H1 (cell line): Measurements from ENCODE around the gene COL25A1. TPM values are rescaled to one million over a fixed set of nuclear protein-coding genes. Genes with fewer than 3 reads are reported as not detected.

Experiments used
- CTCF ChIA-PET: fragments of 300-600 bp; sonication (Branson Sonifier 250); formaldehyde crosslinking; loops from one replicate; lab custom pipeline; 2021; ENCODE audit not compliant: partially characterized antibody; lab: Charles Lee
- POLR2A ChIA-PET: fragments of 300-600 bp; sonication (Branson Sonifier 250); formaldehyde crosslinking; loops from one replicate; lab custom pipeline; 2021; ENCODE audit warnings: inconsistent platforms; ENCODE audit not compliant: partially characterized antibody; lab: Charles Lee
- DNase-seq, 2 experiments: peaks; one replicate each; pipeline versions ENCODE4 v3.0.0 to v3.0.0-alpha.2; 2010 to 2022; ENCODE audit warnings: low spot score in 2 of 2, low read depth in 1 of 2, mixed read lengths in 1 of 2
- FAIRE-seq: peaks from 2 replicates; lab custom pipeline; 2011; peaks lifted over from hg19 to GRCh38; lab: Jason Lieb, UNC
- H2AFZ ChIP-seq: 2 replicates; pipeline ENCODE4 v1.8.1; 2012; ENCODE audit warnings: low read length, inconsistent platforms
- H2AK5ac ChIP-seq: 2 replicates; pipeline ENCODE4 v1.6.1; 2013; ENCODE audit warnings: low read depth, low read length
- H2BK120ac ChIP-seq: replicated peaks from 2 replicates; pipeline ENCODE3; 2013; ENCODE audit warnings: low read depth, low read length, inconsistent platforms
- H2BK12ac ChIP-seq: 2 replicates; pipeline ENCODE4 v1.6.1; 2013; ENCODE audit warnings: low read depth, low read length
- H2BK15ac ChIP-seq: 2 replicates; pipeline ENCODE4 v1.6.1; 2013; ENCODE audit warnings: low read length
- H2BK20ac ChIP-seq: 2 replicates; pipeline ENCODE4 v1.6.1; 2013; ENCODE audit warnings: low read length
- H2BK5ac ChIP-seq: 2 replicates; pipeline ENCODE4 v1.6.1; 2013; ENCODE audit warnings: low read depth, low read length
- H3K14ac ChIP-seq: 2 replicates; pipeline ENCODE4 v1.6.1; 2013; ENCODE audit warnings: inconsistent platforms; ENCODE audit not compliant: insufficient read length
- H3K18ac ChIP-seq: 2 replicates; pipeline ENCODE4 v1.6.1; 2013; ENCODE audit warnings: low read length; ENCODE audit errors: extremely low read depth
- H3K23ac ChIP-seq: 2 replicates; pipeline ENCODE4 v1.6.1; 2013; ENCODE audit warnings: inconsistent platforms; ENCODE audit not compliant: insufficient read length
- H3K23me2 ChIP-seq: 2 replicates; pipeline ENCODE4 v1.6.1; 2013; ENCODE audit warnings: low read depth, low read length
- H3K27ac ChIP-seq: 2 replicates; pipeline ENCODE4 v1.6.1; 2011; ENCODE audit warnings: low read depth, low read length, inconsistent platforms
- H3K27me3 ChIP-seq, 4 experiments: replicated peaks in 1 of 4; 1 replicate in 1 of 4; 2 replicates in 3 of 4; pipeline versions ENCODE4 v1.6.1 to v1.8.1; 2011 to 2013; ENCODE audit warnings: low read length in 3 of 4, mild to moderate bottlenecking in 3 of 4, inconsistent platforms in 2 of 4, mixed read lengths in 2 of 4, moderate library complexity in 1 of 4; ENCODE audit not compliant: control insufficient read depth in 3 of 4, insufficient read depth in 3 of 4; ENCODE audit errors: extremely low read depth in 1 of 4
- H3K36me3 ChIP-seq, 4 experiments: 2 replicates each; pipeline versions ENCODE4 v1.6.1 to v1.8.1; 2011 to 2013; ENCODE audit warnings: mild to moderate bottlenecking in 4 of 4, low read length in 3 of 4, moderate library complexity in 2 of 4, control low read depth in 1 of 4, inconsistent platforms in 1 of 4; ENCODE audit not compliant: insufficient read depth in 4 of 4, control insufficient read depth in 2 of 4
- H3K4ac ChIP-seq: replicated peaks from 2 replicates; pipeline ENCODE3; 2013; ENCODE audit warnings: low read length, low read depth, mixed read lengths, inconsistent platforms; ENCODE audit not compliant: insufficient read length
- H3K4me1 ChIP-seq, 4 experiments: replicated peaks in 1 of 4; 1 replicate in 1 of 4; 2 replicates in 3 of 4; pipeline versions ENCODE4 v1.6.1 to v1.8.1; 2011 to 2013; ENCODE audit warnings: low read length in 3 of 4, inconsistent platforms in 2 of 4, mixed read lengths in 1 of 4; ENCODE audit not compliant: insufficient read depth in 4 of 4, control insufficient read depth in 3 of 4
- H3K4me2 ChIP-seq, 2 experiments: 2 replicates each; pipeline versions ENCODE4 v1.6.1 to v1.8.1; 2011 to 2013; ENCODE audit warnings: low read depth in 2 of 2, low read length in 2 of 2, control low read depth in 1 of 2, inconsistent platforms in 1 of 2, mild to moderate bottlenecking in 1 of 2; ENCODE audit not compliant: insufficient read depth in 1 of 2
- H3K4me3 ChIP-seq, 4 experiments: fragments of 200-600, 300-600 bp in 1 of 4; sonication (generic), shearing (Covaris generic), sonication (Bioruptor Twin) in 1 of 4; 2 replicates each; pipeline versions ENCODE4 v1.5.1 to v1.8.1; 2011 to 2016; ENCODE audit warnings: low read length in 4 of 4, low read depth in 3 of 4, control low read depth in 2 of 4, inconsistent platforms in 2 of 4, mild to moderate bottlenecking in 2 of 4, mixed read lengths in 1 of 4, moderate library complexity in 1 of 4; ENCODE audit not compliant: insufficient read depth in 2 of 4; ENCODE audit errors: extremely low read depth in 1 of 4
- H3K56ac ChIP-seq: replicated peaks from 2 replicates; pipeline ENCODE3; 2013; ENCODE audit warnings: low read depth, mild to moderate bottlenecking, mixed read lengths, low read length, inconsistent platforms; ENCODE audit not compliant: insufficient read length
- H3K79me1 ChIP-seq: 2 replicates; pipeline ENCODE4 v1.6.1; 2013; ENCODE audit warnings: low read depth, low read length, control low read depth
- H3K79me2 ChIP-seq, 2 experiments: 2 replicates each; pipeline versions ENCODE4 v1.6.1 to v1.8.1; 2012 to 2013; ENCODE audit warnings: low read length in 2 of 2, mild to moderate bottlenecking in 2 of 2, inconsistent platforms in 1 of 2; ENCODE audit not compliant: insufficient read depth in 2 of 2, control insufficient read depth in 1 of 2
- H3K9ac ChIP-seq, 4 experiments: replicated peaks in 1 of 4; 1 replicate in 1 of 4; 2 replicates in 3 of 4; pipeline versions ENCODE4 v1.6.1 to v1.8.1; 2011 to 2013; ENCODE audit warnings: low read depth in 3 of 4, low read length in 3 of 4, control low read depth in 2 of 4, mild to moderate bottlenecking in 2 of 4, moderate library complexity in 2 of 4, inconsistent platforms in 1 of 4; ENCODE audit errors: extremely low read depth in 1 of 4
- H3K9me3 ChIP-seq, 2 experiments: 2 replicates each; pipeline versions ENCODE4 v1.6.1 to v1.8.1; 2012 to 2013; ENCODE audit warnings: mild to moderate bottlenecking in 2 of 2, moderate library complexity in 2 of 2, control low read depth in 1 of 2, inconsistent platforms in 1 of 2, low read depth in 1 of 2, low read length in 1 of 2, mixed read lengths in 1 of 2; ENCODE audit not compliant: insufficient read depth in 2 of 2
- H4K20me1 ChIP-seq, 2 experiments: replicated peaks in 1 of 2; 2 replicates each; pipeline versions ENCODE3 to v1.8.1; 2011 to 2013; ENCODE audit warnings: inconsistent platforms in 2 of 2, low read length in 2 of 2, mild to moderate bottlenecking in 1 of 2; ENCODE audit not compliant: insufficient read depth in 2 of 2, control insufficient read depth in 1 of 2
- H4K5ac ChIP-seq: 2 replicates; pipeline ENCODE4 v1.6.1; 2013; ENCODE audit warnings: low read length, low read depth, mixed read lengths, inconsistent platforms; ENCODE audit not compliant: insufficient read length
- H4K8ac ChIP-seq: 2 replicates; pipeline ENCODE4 v1.8.0; 2013; ENCODE audit warnings: mild to moderate bottlenecking, moderate library complexity, low read length, inconsistent platforms; ENCODE audit not compliant: insufficient read depth; ENCODE audit errors: extremely low read depth
- H4K91ac ChIP-seq: replicated peaks from 2 replicates; pipeline ENCODE3; 2013; ENCODE audit warnings: low read length, mixed read lengths, inconsistent platforms; ENCODE audit not compliant: insufficient read length
- ATF2 ChIP-seq: IDR thresholded peaks from 2 replicates; pipeline ENCODE4 v1.6.1; 2012; ENCODE audit warnings: low read length, inconsistent platforms
- CEBPB ChIP-seq: IDR thresholded peaks from 2 replicates; pipeline ENCODE4 v1.6.1; 2012; ENCODE audit warnings: low read depth, low read length
- CHD1 ChIP-seq: IDR thresholded peaks from 2 replicates; pipeline ENCODE4 v1.6.1; 2012; ENCODE audit warnings: low read depth, low read length, improper control_type of control experiment
- CHD2 ChIP-seq: IDR thresholded peaks from 2 replicates; pipeline ENCODE4 v1.6.1; 2012; ENCODE audit warnings: low read length, improper control_type of control experiment
- E2F6 ChIP-seq: IDR thresholded peaks from 2 replicates; pipeline ENCODE4 v1.6.1; 2012; ENCODE audit warnings: inconsistent platforms
- NANOG ChIP-seq: IDR thresholded peaks from 2 replicates; pipeline ENCODE4 v1.6.1; 2011; ENCODE audit warnings: low read length, low read depth, mild to moderate bottlenecking, inconsistent platforms; ENCODE audit not compliant: insufficient read depth, poor library complexity, severe bottlenecking
- NRF1 ChIP-seq: IDR thresholded peaks from 2 replicates; pipeline ENCODE4 v1.6.1; 2011; ENCODE audit warnings: mild to moderate bottlenecking, low read depth, low read length, improper control_type of control experiment
- PHF8 ChIP-seq: fragments of 200-600 bp; sonication (generic); conservative IDR thresholded peaks from 2 replicates; pipeline ENCODE4 v1.7.1; 2012; ENCODE audit warnings: low read depth, mild to moderate bottlenecking, inconsistent platforms, low read length, moderate library complexity
- RFX5 ChIP-seq: IDR thresholded peaks from 2 replicates; pipeline ENCODE4 v1.6.1; 2011; ENCODE audit warnings: low read depth, low read length, improper control_type of control experiment, borderline replicate concordance
- SP2 ChIP-seq: IDR thresholded peaks from 2 replicates; pipeline ENCODE4 v1.6.1; 2012; ENCODE audit warnings: mild to moderate bottlenecking, low read length, inconsistent platforms
- SP4 ChIP-seq: IDR thresholded peaks from 2 replicates; pipeline ENCODE4 v1.6.1; 2012; ENCODE audit warnings: low read length, inconsistent platforms
- SRF ChIP-seq: IDR thresholded peaks from 2 replicates; pipeline ENCODE4 v1.6.1; 2011; ENCODE audit warnings: mild to moderate bottlenecking, low read depth, low read length, moderate library complexity
- TBP ChIP-seq: IDR thresholded peaks from 2 replicates; pipeline ENCODE4 v1.6.1; 2011; ENCODE audit warnings: low read depth, low read length, improper control_type of control experiment
- ZNF274 ChIP-seq: IDR thresholded peaks from 2 replicates; pipeline ENCODE4 v1.7.0; 2012; ENCODE audit warnings: low read length, borderline replicate concordance; ENCODE audit errors: extremely low read depth
- polyA plus RNA-seq, 7 experiments: library from polyadenylated mRNA; depleted of rRNA in 3 of 7; stranded (reverse) in 5 of 7; unstranded in 2 of 7; fragments of >200 nt in 5 of 7; fragments of 200-250 nt in 2 of 7; gene quantifications; 1 replicate in 5 of 7; 2 replicates in 1 of 7; 4 replicates in 1 of 7; pipeline versions ENCODE4 v1.2.1 to v1.2.3, GENCODE V29; 2011 to 2013; ENCODE audit warnings: missing spikeins in 2 of 7, mixed read lengths in 2 of 7
- total RNA-seq: library from RNA; stranded (reverse); fragmentation: NEBNext Ultra II Directional; extraction: Animal tissue kit (Norgen Biotek cat#: 25700); gene quantifications from 2 replicates; pipeline ENCODE4 v1.2.1, GENCODE V29; 2021

Gene COL25A1
- total and polyA plus RNA-seq, 2 of the 8 experiments (the other 6 are each of a cell fraction or from before 2014, with no cell fraction given): 1.1 to 8.3 TPM

DNA sequence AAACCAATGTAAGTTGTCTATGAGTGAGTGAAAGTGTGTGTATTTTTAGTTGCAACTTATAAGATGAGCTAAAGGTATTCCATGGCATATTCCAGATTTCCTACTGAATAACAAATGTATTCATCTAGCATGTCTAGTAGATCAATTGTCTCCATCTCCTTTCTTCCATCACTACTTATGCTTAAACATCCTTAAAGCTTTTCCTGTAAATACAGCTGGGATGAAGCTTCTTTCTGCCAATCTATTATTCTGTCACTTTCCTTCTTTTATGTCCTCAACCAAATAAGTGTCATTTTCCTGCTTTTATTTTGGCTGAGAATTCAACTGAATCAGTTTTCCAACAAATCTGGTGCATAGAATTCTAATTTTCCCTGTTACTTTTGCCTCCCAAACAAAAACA, 136.3 kb downstream of the COL25A1 start:
- no peak overlapping the region for H4K8ac ChIP-seq
- H3K4me1 ChIP-seq: peaks cover 0 to 6% (median 2%) of the 10 kb centered on the region in 4 experiments; a peak in 4 of 7 replicates
- H3K18ac ChIP-seq: no peak overlapping the region
- CTCF ChIA-PET: interaction anchor here (1.0 to 1.3 kb wide), 2 partner anchors 125 to 128 kb away, joined by 3 read pairs; no protein-coding TSS in a partner anchor
- no peaks in the 10 kb centered on the region for H3K27me3 ChIP-seq
- no peak overlapping the region for H3K4me2 ChIP-seq
- no peaks in the 10 kb centered on the region for H4K20me1 ChIP-seq
- H2AK5ac ChIP-seq: no peak overlapping the region
- no peak overlapping the region for H2AFZ ChIP-seq
- no peak overlapping the region for H2BK12ac ChIP-seq
- H4K91ac ChIP-seq: no peak overlapping the region
- H3K56ac ChIP-seq: no peak overlapping the region
- POLR2A ChIA-PET: no interaction called here
- no peak overlapping the region for H3K9ac ChIP-seq
- H3K14ac ChIP-seq: no peak overlapping the region
- no peak overlapping the region for H3K4me3 ChIP-seq
- H3K4ac ChIP-seq: no peak overlapping the region
- H3K36me3 ChIP-seq: no peaks in the 10 kb centered on the region; a peak in 1 of 8 replicates
- DNase-seq: no peak
- no peaks in the 10 kb centered on the region for H3K9me3 ChIP-seq
- no peak overlapping the region for H3K27ac ChIP-seq
- no peak overlapping the region for H3K23ac ChIP-seq
- H2BK15ac ChIP-seq: no peak overlapping the region
- H2BK5ac ChIP-seq: no peak overlapping the region
- H3K79me1 ChIP-seq: no peaks in the 10 kb centered on the region
- H3K79me2 ChIP-seq: no peaks in the 10 kb centered on the region
- H2BK20ac ChIP-seq: no peak overlapping the region
- no peak overlapping the region for H2BK120ac ChIP-seq
- FAIRE-seq: no peak
- no peaks in the 10 kb centered on the region for H3K23me2 ChIP-seq
- H4K5ac ChIP-seq: no peak overlapping the region
- no peak for TF ChIP-seq SP2
- no peak for TF ChIP-seq ATF2
- TF ChIP-seq CEBPB: no peak
- TF ChIP-seq TBP: no peak
- no peak for TF ChIP-seq NRF1
- TF ChIP-seq SRF: no peak
- TF ChIP-seq CHD1: no peak
- no peak for TF ChIP-seq RFX5
- no peak for TF ChIP-seq ZNF274
- no peak for TF ChIP-seq NANOG
- TF ChIP-seq E2F6: no peak
- no peak for TF ChIP-seq CHD2
- no peak for TF ChIP-seq PHF8
- no peak for TF ChIP-seq SP4
